PC-9 (cell line): ENCODE results near the gene STEAP1B.

Experiments used
- EZH2 ChIP-seq: fragments of 200-600 bp; sonication (generic); IDR thresholded peaks from 2 replicates; pipeline ENCODE4 v1.8.0; 2017; ENCODE audit warnings: antibody characterized with exemption, low read depth
- TF ChIP-seq, protein P1 (sequence below): fragments of 200-600 bp; sonication (generic); conservative IDR thresholded peaks from 2 replicates; pipeline ENCODE4 v1.6.1; 2017; ENCODE audit warnings: mixed run types, antibody characterized with exemption, mild to moderate bottlenecking, moderate library complexity

DNA sequence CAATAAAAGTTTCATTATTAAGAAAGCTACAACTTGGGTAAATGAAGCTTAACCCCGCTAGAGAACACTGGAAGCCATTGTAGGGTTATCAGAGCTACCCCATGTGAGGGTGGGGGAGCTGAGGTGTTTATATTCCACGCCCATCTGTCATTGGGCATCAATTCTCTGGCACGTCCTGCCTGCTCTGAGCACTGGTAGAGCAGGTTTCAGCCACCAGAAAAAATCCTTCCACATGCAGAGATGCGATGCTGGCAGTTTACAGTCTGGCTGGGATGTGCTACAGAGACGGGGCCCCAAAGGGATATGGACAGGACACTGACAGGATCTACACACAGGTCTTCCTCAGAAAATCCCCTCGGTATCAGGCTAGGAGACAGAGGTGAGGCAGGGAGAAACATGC is 127.1 kb downstream of the STEAP1B start:
- TF ChIP-seq, protein P1, sequence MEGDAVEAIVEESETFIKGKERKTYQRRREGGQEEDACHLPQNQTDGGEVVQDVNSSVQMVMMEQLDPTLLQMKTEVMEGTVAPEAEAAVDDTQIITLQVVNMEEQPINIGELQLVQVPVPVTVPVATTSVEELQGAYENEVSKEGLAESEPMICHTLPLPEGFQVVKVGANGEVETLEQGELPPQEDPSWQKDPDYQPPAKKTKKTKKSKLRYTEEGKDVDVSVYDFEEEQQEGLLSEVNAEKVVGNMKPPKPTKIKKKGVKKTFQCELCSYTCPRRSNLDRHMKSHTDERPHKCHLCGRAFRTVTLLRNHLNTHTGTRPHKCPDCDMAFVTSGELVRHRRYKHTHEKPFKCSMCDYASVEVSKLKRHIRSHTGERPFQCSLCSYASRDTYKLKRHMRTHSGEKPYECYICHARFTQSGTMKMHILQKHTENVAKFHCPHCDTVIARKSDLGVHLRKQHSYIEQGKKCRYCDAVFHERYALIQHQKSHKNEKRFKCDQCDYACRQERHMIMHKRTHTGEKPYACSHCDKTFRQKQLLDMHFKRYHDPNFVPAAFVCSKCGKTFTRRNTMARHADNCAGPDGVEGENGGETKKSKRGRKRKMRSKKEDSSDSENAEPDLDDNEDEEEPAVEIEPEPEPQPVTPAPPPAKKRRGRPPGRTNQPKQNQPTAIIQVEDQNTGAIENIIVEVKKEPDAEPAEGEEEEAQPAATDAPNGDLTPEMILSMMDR: no peak
- no peak for TF ChIP-seq EZH2
